ENCODE results near the gene IFNGR1.

- TF ChIP-seq CTCF (IDR thresholded peaks at IDR 0.05), result no peak
- TF ChIP-seq POLR2AphosphoS5 (IDR thresholded peaks at IDR 0.05), result no peak
- TF ChIP-seq EP300 (IDR thresholded peaks at IDR 0.05), result no peak
- no peak for TF ChIP-seq POLR2A (IDR thresholded peaks at IDR 0.05)
Measured at GRCh38 chr6:137219664-137220252, 573 bp upstream of the IFNGR1 start.
